ENCODE results near the gene KIRREL3. TPM values are rescaled to one million over a fixed set of nuclear protein-coding genes. Genes with fewer than 3 reads are reported as not detected.
A peak's percentile ranks its signal among the peaks of the same experiment; 100 is the strongest.

Gene KIRREL3
- total and polyA plus RNA-seq, 5 donors: 0.74 to 1.2 (median 1.0) TPM

- DNase-seq (peak in 2 of 3 donors; percentile 16 to 46), ATAC-seq (peak; percentile 61 to 68)
- intact Hi-C loops (cut with DNase I): no loop called here
- Histone ChIP-seq H3K27me3 (ENCODE audit: control insufficient read depth, insufficient read depth) (no peaks in the 10 kb centered on the region), H3K4me1 (ENCODE audit: control insufficient read depth, insufficient read depth, low read length) (peaks cover 3% of the 10 kb centered on the region), H3K9me3 (ENCODE audit: control insufficient read depth, low read length) (no peaks in the 10 kb centered on the region), H3K4me3 (ENCODE audit: low read length) (no peak overlapping the region), H3K27ac (ENCODE audit: low read length) (no peak overlapping the region)
- WGBS: 58% methylated on average over 10 of the region's 10 CpGs
Measured at GRCh38 chr11:126929179-126930061, 71.2 kb downstream of the KIRREL3 start.

- intact Hi-C loops (cut with DNase I): no loop called here
- no peak for DNase-seq
- WGBS: 55% methylated on average over 2 of the region's 2 CpGs
- Histone ChIP-seq H3K27me3 (ENCODE audit: control insufficient read depth, insufficient read depth) (no peaks in the 10 kb centered on the region), H3K4me1 (ENCODE audit: control insufficient read depth, insufficient read depth, low read length) (peaks cover 3% of the 10 kb centered on the region), H3K27ac (ENCODE audit: low read length) (no peak overlapping the region), H3K4me3 (ENCODE audit: low read length) (no peak overlapping the region), H3K9me3 (ENCODE audit: control insufficient read depth, low read length) (no peaks in the 10 kb centered on the region)
- ATAC-seq: no peak
Measured at GRCh38 chr11:126927623-126928022, 72.9 kb downstream of the KIRREL3 start.

GRCh38 chr11:126926376-126926791 lies 74.2 kb downstream of the KIRREL3 start:
- ATAC-seq (no peak), DNase-seq (peak in 2 of 3 donors; percentile 27 to 57)
- no peaks in the 10 kb centered on the region for H3K27me3 ChIP-seq (ENCODE audit: control insufficient read depth, insufficient read depth)
- peaks cover 3% of the 10 kb centered on the region for H3K4me1 ChIP-seq (ENCODE audit: control insufficient read depth, insufficient read depth, low read length)
- H3K4me3 ChIP-seq (ENCODE audit: low read length): no peak overlapping the region
- no peak overlapping the region for H3K27ac ChIP-seq (ENCODE audit: low read length)
- H3K9me3 ChIP-seq (ENCODE audit: control insufficient read depth, low read length): no peaks in the 10 kb centered on the region
- 46% methylated on average over 9 of the region's 9 CpGs for WGBS
- intact Hi-C loops (cut with DNase I): no loop called here

- Histone ChIP-seq H3K4me3 (ENCODE audit: low read length) (no peak overlapping the region), H3K4me1 (ENCODE audit: control insufficient read depth, insufficient read depth, low read length) (peaks cover 3% of the 10 kb centered on the region), H3K27ac (ENCODE audit: low read length) (no peak overlapping the region), H3K27me3 (ENCODE audit: control insufficient read depth, insufficient read depth) (no peaks in the 10 kb centered on the region), H3K9me3 (ENCODE audit: control insufficient read depth, low read length) (no peaks in the 10 kb centered on the region)
- intact Hi-C loops (cut with DNase I): no loop called here
- 37% methylated on average over 11 of the region's 11 CpGs for WGBS
- ATAC-seq: peak in 1 of 2 donors; percentile 25
- peak in 1 of 3 donors; percentile 12 for DNase-seq
Measured at GRCh38 chr11:126925321-126926093, 75.1 kb downstream of the KIRREL3 start.

- Histone ChIP-seq H3K27me3 (ENCODE audit: control insufficient read depth, insufficient read depth) (no peaks in the 10 kb centered on the region), H3K9me3 (ENCODE audit: control insufficient read depth, low read length) (no peaks in the 10 kb centered on the region), H3K4me3 (ENCODE audit: low read length) (no peak overlapping the region), H3K27ac (ENCODE audit: low read length) (no peak overlapping the region), H3K4me1 (ENCODE audit: control insufficient read depth, insufficient read depth, low read length) (peaks cover 3% of the 10 kb centered on the region)
- WGBS: 57% methylated on average over 5 of the region's 5 CpGs
- no peak for DNase-seq
- intact Hi-C loops (cut with DNase I): no loop called here
- ATAC-seq: no peak
Measured at GRCh38 chr11:126924376-126925040, 76.1 kb downstream of the KIRREL3 start.

GRCh38 chr11:126920833-126921232 lies 79.7 kb downstream of the KIRREL3 start:
- peaks cover 2% of the 10 kb centered on the region for H3K4me1 ChIP-seq (ENCODE audit: control insufficient read depth, insufficient read depth, low read length)
- no peak for ATAC-seq
- H3K9me3 ChIP-seq (ENCODE audit: control insufficient read depth, low read length): no peaks in the 10 kb centered on the region
- DNase-seq: no peak
- no peak overlapping the region for H3K27ac ChIP-seq (ENCODE audit: low read length)
- intact Hi-C loops (cut with DNase I): no loop called here
- no peaks in the 10 kb centered on the region for H3K27me3 ChIP-seq (ENCODE audit: control insufficient read depth, insufficient read depth)
- whole genome bisulfite sequencing: 89% methylated on average over 4 of the region's 4 CpGs
- no peak overlapping the region for H3K4me3 ChIP-seq (ENCODE audit: low read length)

GRCh38 chr11:126919147-126919823 lies 81.3 kb downstream of the KIRREL3 start:
- H3K27me3 ChIP-seq (ENCODE audit: control insufficient read depth, insufficient read depth): no peaks in the 10 kb centered on the region
- intact Hi-C loops (cut with DNase I): no loop called here
- no peak overlapping the region for H3K4me3 ChIP-seq (ENCODE audit: low read length)
- no peak overlapping the region for H3K27ac ChIP-seq (ENCODE audit: low read length)
- peaks cover 2% of the 10 kb centered on the region for H3K4me1 ChIP-seq (ENCODE audit: control insufficient read depth, insufficient read depth, low read length)
- DNase-seq (no peak), ATAC-seq (peak in 1 of 2 donors; percentile 51)
- H3K9me3 ChIP-seq (ENCODE audit: control insufficient read depth, low read length): no peaks in the 10 kb centered on the region
- WGBS: 74% methylated on average over 3 of the region's 3 CpGs

GRCh38 chr11:126918556-126918955 lies 82.0 kb downstream of the KIRREL3 start:
- intact Hi-C loops (cut with DNase I): no loop called here
- H3K27me3 ChIP-seq (ENCODE audit: control insufficient read depth, insufficient read depth): no peaks in the 10 kb centered on the region
- WGBS: 64% methylated on average over 1 of the region's 1 CpG
- H3K4me3 ChIP-seq (ENCODE audit: low read length): no peak overlapping the region
- no peak for DNase-seq
- H3K4me1 ChIP-seq (ENCODE audit: control insufficient read depth, insufficient read depth, low read length): peaks cover 2% of the 10 kb centered on the region
- no peak for ATAC-seq
- no peak overlapping the region for H3K27ac ChIP-seq (ENCODE audit: low read length)
- H3K9me3 ChIP-seq (ENCODE audit: control insufficient read depth, low read length): no peaks in the 10 kb centered on the region

- Histone ChIP-seq H3K9me3 (ENCODE audit: control insufficient read depth, low read length) (no peaks in the 10 kb centered on the region), H3K4me3 (ENCODE audit: low read length) (no peak overlapping the region), H3K27me3 (ENCODE audit: control insufficient read depth, insufficient read depth) (no peaks in the 10 kb centered on the region), H3K4me1 (ENCODE audit: control insufficient read depth, insufficient read depth, low read length) (peaks cover 2% of the 10 kb centered on the region), H3K27ac (ENCODE audit: low read length) (no peak overlapping the region)
- WGBS: 70% methylated on average over 9 of the region's 9 CpGs
- DNase-seq: no peak
- no peak for ATAC-seq
- intact Hi-C loops (cut with DNase I): no loop called here
Measured at GRCh38 chr11:126917531-126918204, 82.9 kb downstream of the KIRREL3 start.

- H3K27me3 ChIP-seq (ENCODE audit: control insufficient read depth, insufficient read depth): no peaks in the 10 kb centered on the region
- 78% methylated on average over 4 of the region's 4 CpGs for WGBS
- DNase-seq: no peak
Measured at GRCh38 chr11:126915430-126915829, 85.1 kb downstream of the KIRREL3 start.

More at GRCh38 chr11:126915430-126915829, 85.1 kb downstream of the KIRREL3 start:
- no peak overlapping the region for H3K27ac ChIP-seq (ENCODE audit: low read length)
- no peak for ATAC-seq
- no peak overlapping the region for H3K4me3 ChIP-seq (ENCODE audit: low read length)
- no peaks in the 10 kb centered on the region for H3K9me3 ChIP-seq (ENCODE audit: control insufficient read depth, low read length)
- H3K4me1 ChIP-seq (ENCODE audit: control insufficient read depth, insufficient read depth, low read length): peaks cover 2% of the 10 kb centered on the region
- intact Hi-C loops (cut with DNase I): no loop called here

Data from right cardiac atrium (tissue), 5 donors.